ENCODE results near the gene KYNU. TPM values are rescaled to one million over a fixed set of nuclear protein-coding genes. Genes with fewer than 3 reads are reported as not detected.

Gene KYNU
- total and polyA plus RNA-seq, 2 of the 13 experiments (the other 11 are each of a cell fraction or from before 2014, with no cell fraction given): 21.9 to 68.6 TPM

- no peak for TF ChIP-seq ZNF790 (CRISPR knock-in tag; IDR thresholded peaks at IDR 0.05; ENCODE audit: borderline replicate concordance)
- TF ChIP-seq ZEB1 (IDR thresholded peaks at IDR 0.05; ENCODE audit: insufficient replicate concordance, low read depth): no peak
- TF ChIP-seq TFAP4 (IDR thresholded peaks at IDR 0.05; ENCODE audit: borderline replicate concordance, low read depth): no peak
- no peak for TF ChIP-seq CREBL2 (CRISPR knock-in tag; IDR thresholded peaks at IDR 0.05; ENCODE audit: borderline replicate concordance)
- TF ChIP-seq HOMEZ (CRISPR knock-in tag; IDR thresholded peaks at IDR 0.05; ENCODE audit: low read depth): 0 out of 2 replicates have a peak, but pooled peaks have one; percentile 29
- TF ChIP-seq ZSCAN21 (CRISPR knock-in tag; IDR thresholded peaks at IDR 0.05; ENCODE audit: borderline replicate concordance): no peak
- TF ChIP-seq KDM6A (CRISPR knock-in tag; IDR thresholded peaks at IDR 0.05; ENCODE audit: low read depth): peak; percentile 79
- peak; percentile 62; the same call in 1 of the 2 replicates for TF ChIP-seq ZNF644 (CRISPR knock-in tag; IDR thresholded peaks at IDR 0.05; ENCODE audit: low read depth)
- TF ChIP-seq SIX4 (CRISPR knock-in tag; IDR thresholded peaks at IDR 0.05): no peak
- TF ChIP-seq PHB2 (IDR thresholded peaks at IDR 0.05; ENCODE audit: partially characterized antibody): no peak
- TF ChIP-seq ZNF766 (CRISPR knock-in tag; IDR thresholded peaks at IDR 0.05; ENCODE audit: borderline replicate concordance): no peak
- TF ChIP-seq ZNF547 (CRISPR knock-in tag; IDR thresholded peaks at IDR 0.05): no peak
- no peak for TF ChIP-seq ATM (IDR thresholded peaks at IDR 0.05; ENCODE audit: borderline replicate concordance)
- TF ChIP-seq FOSL1 (CRISPR knock-in tag; IDR thresholded peaks at IDR 0.05; ENCODE audit: borderline replicate concordance): no peak
- TF ChIP-seq U2AF2 (IDR thresholded peaks at IDR 0.05; ENCODE audit: low read depth, low read length): no peak
- TF ChIP-seq POGZ (CRISPR knock-in tag; IDR thresholded peaks at IDR 0.05): 0 out of 2 replicates have a peak, but pooled peaks have one; percentile 44
- TF ChIP-seq IRF9 (CRISPR knock-in tag; IDR thresholded peaks at IDR 0.05; ENCODE audit: borderline replicate concordance): no peak
- TF ChIP-seq POLR2A (IDR thresholded peaks at IDR 0.05; ENCODE audit: insufficient read depth in 1 of 2, low read depth in 2 of 2, low read length in 2 of 2): peak in 1 of 2 experiments; percentile 61; a peak in 1 of 4 replicates
- TF ChIP-seq ZNF235 (CRISPR knock-in tag; IDR thresholded peaks at IDR 0.05; ENCODE audit: borderline replicate concordance): no peak
- TF ChIP-seq HNF4A (CRISPR knock-in tag; IDR thresholded peaks at IDR 0.05): peak; percentile 88
- TF ChIP-seq XBP1 (CRISPR knock-in tag; IDR thresholded peaks at IDR 0.05): no peak
- TF ChIP-seq NFATC3 (CRISPR knock-in tag; IDR thresholded peaks at IDR 0.05): no peak
- TF ChIP-seq MED13 (CRISPR knock-in tag; IDR thresholded peaks at IDR 0.05): no peak
- peak; percentile 86 for TF ChIP-seq ARID3A (IDR thresholded peaks at IDR 0.05; ENCODE audit: low read depth, low read length)
- TF ChIP-seq SNAPC2 (CRISPR knock-in tag; IDR thresholded peaks at IDR 0.05): no peak
- no peak for TF ChIP-seq PAF1 (CRISPR knock-in tag; IDR thresholded peaks at IDR 0.05)
- TF ChIP-seq ZNF460 (CRISPR knock-in tag; IDR thresholded peaks at IDR 0.05; ENCODE audit: borderline replicate concordance): no peak
These were observed 7.9 kb upstream of the KYNU start (continued) for GRCh38 chr2:142869461-142870106.

Measured in HepG2 (cell line).